Measurements from ENCODE around the gene CDH13.

CDH13 gene

DNA sequence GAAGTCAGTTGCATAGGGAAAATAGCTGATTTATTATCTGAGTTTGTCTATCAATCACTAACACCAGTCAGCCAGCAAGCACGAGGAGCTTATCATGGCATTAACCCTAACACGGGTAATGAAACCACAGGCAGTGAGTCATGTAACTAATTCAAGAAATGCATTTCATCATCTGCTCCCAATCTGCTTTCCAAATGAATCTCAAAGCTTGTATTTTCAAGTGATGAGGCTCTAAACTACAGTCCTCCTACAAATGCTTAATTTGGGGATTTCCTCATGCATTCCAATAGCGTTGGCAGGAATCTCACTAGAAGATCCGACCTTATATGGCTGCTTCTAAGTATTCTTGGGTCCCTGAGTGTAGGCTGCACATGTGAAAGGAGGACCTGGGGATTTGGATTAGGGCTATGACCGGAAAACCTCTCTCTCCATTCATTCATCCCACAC, 1062.6 kb downstream of the CDH13 start:
- no peak overlapping the region for H3K9ac ChIP-seq (ENCODE audit: low read length)
- TF ChIP-seq EZH2 (optimal IDR thresholded peaks at IDR 0.05; ENCODE audit: low read depth, low read length) = no peak
- no peaks in the 10 kb centered on the region for H3K9me3 ChIP-seq (replicated peaks; ENCODE audit: insufficient read depth, low read length)
- no peaks in the 10 kb centered on the region for H3K36me3 ChIP-seq (replicated peaks; ENCODE audit: insufficient read depth, low read length)
- no peak overlapping the region for H3K4me2 ChIP-seq (ENCODE audit: low read depth, low read length)
- H4K20me1 ChIP-seq (ENCODE audit: insufficient read depth, low read length) = no peaks in the 10 kb centered on the region
- no peaks in the 10 kb centered on the region for H3F3A ChIP-seq (ENCODE audit: insufficient read depth, low read length)
- H3K27me3 ChIP-seq (replicated peaks; ENCODE audit: insufficient read depth, low read length) = no peaks in the 10 kb centered on the region
- H3K79me2 ChIP-seq (ENCODE audit: low read length) = no peaks in the 10 kb centered on the region
- H3K4me3 ChIP-seq (ENCODE audit: low read length) = no peak overlapping the region
- no peaks in the 10 kb centered on the region for H3K9me2 ChIP-seq (replicated peaks; ENCODE audit: insufficient read depth, low read length)
- H3K4me1 ChIP-seq (ENCODE audit: low read length) = no peaks in the 10 kb centered on the region
- no peak for DNase-seq
- H3K27ac ChIP-seq (ENCODE audit: low read length) = no peak overlapping the region
- H2AFZ ChIP-seq (ENCODE audit: low read length) = no peak overlapping the region

- Histone ChIP-seq H3K9me3 (replicated peaks; ENCODE audit: insufficient read depth, low read length) (no peaks in the 10 kb centered on the region), H3K27ac (ENCODE audit: low read length) (no peak overlapping the region), H4K20me1 (ENCODE audit: insufficient read depth, low read length) (no peaks in the 10 kb centered on the region), H3K4me2 (ENCODE audit: low read depth, low read length) (no peak overlapping the region), H3K36me3 (replicated peaks; ENCODE audit: insufficient read depth, low read length) (no peaks in the 10 kb centered on the region), H3F3A (ENCODE audit: insufficient read depth, low read length) (no peaks in the 10 kb centered on the region), H3K9me2 (replicated peaks; ENCODE audit: insufficient read depth, low read length) (no peaks in the 10 kb centered on the region), H3K79me2 (ENCODE audit: low read length) (no peaks in the 10 kb centered on the region), H2AFZ (ENCODE audit: low read length) (no peak overlapping the region), H3K27me3 (replicated peaks; ENCODE audit: insufficient read depth, low read length) (no peaks in the 10 kb centered on the region), H3K4me3 (ENCODE audit: low read length) (no peak overlapping the region), H3K4me1 (ENCODE audit: low read length) (no peaks in the 10 kb centered on the region), H3K9ac (ENCODE audit: low read length) (no peak overlapping the region)
- TF ChIP-seq EZH2phosphoT487 (IDR thresholded peaks at IDR 0.05; ENCODE audit: low read length) = no peak
- no peak for TF ChIP-seq CTCF (IDR thresholded peaks at IDR 0.05; ENCODE audit: low read length)
- no peak for TF ChIP-seq EZH2 (optimal IDR thresholded peaks at IDR 0.05; ENCODE audit: low read depth, low read length)
- DNase-seq = no peak
Measured at GRCh38 chr16:83692224-83692623, 1065.5 kb downstream of the CDH13 start.

GRCh38 chr16:83698964-83699363, 1072.2 kb downstream of the CDH13 start:
- Histone ChIP-seq H4K20me1 (ENCODE audit: insufficient read depth, low read length) (no peaks in the 10 kb centered on the region), H3K27ac (ENCODE audit: low read length) (no peak overlapping the region), H3K4me3 (ENCODE audit: low read length) (no peak overlapping the region), H3K79me2 (ENCODE audit: low read length) (no peaks in the 10 kb centered on the region), H3K36me3 (replicated peaks; ENCODE audit: insufficient read depth, low read length) (no peaks in the 10 kb centered on the region), H3K27me3 (replicated peaks; ENCODE audit: insufficient read depth, low read length) (no peaks in the 10 kb centered on the region), H3K4me2 (ENCODE audit: low read depth, low read length) (no peak overlapping the region), H3K4me1 (ENCODE audit: low read length) (no peaks in the 10 kb centered on the region), H3F3A (ENCODE audit: insufficient read depth, low read length) (no peaks in the 10 kb centered on the region), H2AFZ (ENCODE audit: low read length) (no peak overlapping the region), H3K9me2 (replicated peaks; ENCODE audit: insufficient read depth, low read length) (no peaks in the 10 kb centered on the region), H3K9me3 (replicated peaks; ENCODE audit: insufficient read depth, low read length) (no peaks in the 10 kb centered on the region), H3K9ac (ENCODE audit: low read length) (no peak overlapping the region)
- no peak for DNase-seq
- TF ChIP-seq CTCF (IDR thresholded peaks at IDR 0.05; ENCODE audit: low read length) = no peak
- TF ChIP-seq EZH2phosphoT487 (IDR thresholded peaks at IDR 0.05; ENCODE audit: low read length) = no peak
- TF ChIP-seq EZH2 (optimal IDR thresholded peaks at IDR 0.05; ENCODE audit: low read depth, low read length) = no peak

GRCh38 chr16:83699817-83700216, 1073.0 kb downstream of the CDH13 start:
- no peak overlapping the region for H2AFZ ChIP-seq (ENCODE audit: low read length)
- H3K9ac ChIP-seq (ENCODE audit: low read length) = no peak overlapping the region
- H3K9me2 ChIP-seq (replicated peaks; ENCODE audit: insufficient read depth, low read length) = no peaks in the 10 kb centered on the region
- H3K4me1 ChIP-seq (ENCODE audit: low read length) = no peaks in the 10 kb centered on the region
- H3K79me2 ChIP-seq (ENCODE audit: low read length) = no peaks in the 10 kb centered on the region
- H3K4me2 ChIP-seq (ENCODE audit: low read depth, low read length) = no peak overlapping the region
- H3F3A ChIP-seq (ENCODE audit: insufficient read depth, low read length) = no peaks in the 10 kb centered on the region
- TF ChIP-seq CTCF (IDR thresholded peaks at IDR 0.05; ENCODE audit: low read length) (no peak), EZH2 (optimal IDR thresholded peaks at IDR 0.05; ENCODE audit: low read depth, low read length) (no peak), EZH2phosphoT487 (IDR thresholded peaks at IDR 0.05; ENCODE audit: low read length) (no peak)
- H4K20me1 ChIP-seq (ENCODE audit: insufficient read depth, low read length) = no peaks in the 10 kb centered on the region
- no peak for DNase-seq
- no peak overlapping the region for H3K27ac ChIP-seq (ENCODE audit: low read length)
- no peaks in the 10 kb centered on the region for H3K9me3 ChIP-seq (replicated peaks; ENCODE audit: insufficient read depth, low read length)
- no peaks in the 10 kb centered on the region for H3K36me3 ChIP-seq (replicated peaks; ENCODE audit: insufficient read depth, low read length)
- no peaks in the 10 kb centered on the region for H3K27me3 ChIP-seq (replicated peaks; ENCODE audit: insufficient read depth, low read length)
- no peak overlapping the region for H3K4me3 ChIP-seq (ENCODE audit: low read length)
